GM21390 (cell line): ENCODE results near the gene ZNF407.

Experiments used
- ATAC-seq: cut with Tn5 transposase; IDR thresholded peaks from one replicate; pipeline ENCODE4 v1.9.1; 2021; ENCODE audit not compliant: unreplicated experiment

ZNF407 gene

GRCh38 chr18:74579496-74580065 is 18.1 kb upstream of the ZNF407 start:
- ATAC-seq = no peak

DNA sequence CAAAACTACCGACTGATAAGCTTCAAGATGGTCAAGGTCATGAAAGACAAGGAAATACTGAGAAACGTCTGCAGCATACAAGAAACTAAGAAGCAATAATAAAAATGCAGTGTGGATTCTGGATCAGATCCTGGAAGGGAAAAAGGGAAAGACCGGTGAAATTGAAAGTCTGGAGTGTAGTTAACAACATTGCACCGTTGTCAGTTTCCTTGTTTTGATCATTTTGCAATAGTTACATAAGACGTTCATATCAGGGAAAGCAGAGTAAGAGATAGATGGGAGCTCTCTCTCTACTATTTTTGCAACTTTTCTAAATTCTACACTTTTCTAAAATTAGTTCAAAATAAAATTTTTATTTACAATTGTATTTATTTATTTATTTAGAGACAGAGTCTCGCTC is 15.0 kb upstream of the ZNF407 start:
- no peak for ATAC-seq

DNA sequence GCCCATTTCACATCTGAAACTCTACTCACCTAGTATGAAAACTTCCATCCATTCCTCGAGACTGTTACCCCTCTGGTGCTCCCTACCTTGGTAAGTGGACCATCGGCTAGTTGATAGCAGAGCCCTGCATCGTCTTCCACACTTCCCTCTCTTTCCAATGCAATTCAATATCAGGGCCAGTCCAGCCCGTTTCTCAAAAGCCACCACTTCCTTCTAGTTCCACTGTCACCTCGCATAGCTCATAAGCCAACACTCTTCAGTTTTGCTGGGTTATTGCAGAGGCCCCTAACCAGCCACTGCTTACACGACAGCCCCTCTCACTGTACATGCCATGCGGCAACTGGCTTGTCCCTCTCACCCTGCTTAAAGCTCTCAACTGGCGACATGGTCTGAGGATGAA is 10.2 kb upstream of the ZNF407 start:
- no peak for ATAC-seq

GRCh38 chr18:74589021-74589420 is 8.6 kb upstream of the ZNF407 start:
- no peak for ATAC-seq

DNA sequence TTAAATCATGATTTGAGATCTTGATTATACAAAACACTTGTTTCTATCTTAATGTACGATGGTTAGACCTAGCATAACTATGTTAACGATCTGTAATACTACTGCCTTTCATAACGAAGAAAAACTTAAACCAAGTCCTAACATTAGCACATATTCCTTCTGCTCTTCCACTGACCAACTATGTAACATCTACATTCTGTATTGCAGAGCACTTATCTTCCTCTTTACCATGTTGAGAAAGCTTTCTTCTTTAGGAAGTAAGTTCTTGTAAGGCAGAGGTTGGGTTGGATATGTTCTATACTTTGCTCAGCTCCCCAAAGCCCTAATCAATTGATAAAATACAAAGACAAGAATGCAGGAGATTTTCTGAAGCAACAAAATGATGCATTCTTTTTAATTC is 7.9 kb upstream of the ZNF407 start:
- no peak for ATAC-seq

- ATAC-seq = no peak
Observed at GRCh38 chr18:74590671-74591070, 7.0 kb upstream of the ZNF407 start.

- no peak for ATAC-seq
Observed at GRCh38 chr18:74595431-74595830, 2.2 kb upstream of the ZNF407 start.

DNA sequence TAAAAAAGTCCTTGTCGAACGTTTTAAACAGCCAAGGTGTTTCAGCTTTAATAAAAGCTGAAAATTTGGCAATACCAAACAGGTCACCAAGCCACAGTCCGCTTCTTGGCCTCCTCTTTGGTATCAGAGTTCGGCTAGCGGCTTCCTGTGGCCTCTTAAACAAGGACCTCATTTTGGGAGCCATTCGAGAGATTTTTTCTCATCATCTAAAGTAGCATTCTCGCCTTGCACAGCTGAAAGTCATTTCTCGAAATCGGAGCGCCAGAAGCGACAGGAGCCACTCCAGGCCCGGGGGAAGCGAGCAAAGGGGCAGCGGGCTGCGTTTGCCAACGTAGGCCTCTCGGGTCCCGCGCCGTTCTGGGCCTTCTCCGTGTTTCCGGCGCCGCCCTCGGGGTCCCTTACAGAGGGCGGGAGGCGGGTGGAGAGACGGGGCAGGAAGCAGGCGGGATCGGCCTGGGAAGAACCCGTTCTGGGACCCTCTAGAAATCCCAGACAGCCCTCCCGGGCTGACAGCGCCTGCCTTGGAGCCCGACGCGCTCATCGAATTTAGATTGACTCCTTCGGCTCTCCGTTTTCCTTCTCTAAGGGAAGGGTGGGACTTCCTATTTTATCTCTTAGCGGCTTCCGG is 522 bp upstream of the ZNF407 start:
- ATAC-seq = peak; percentile 37

- peak; percentile 58 for ATAC-seq
Observed at GRCh38 chr18:74598350-74599001, 806 bp downstream of the ZNF407 start.

DNA sequence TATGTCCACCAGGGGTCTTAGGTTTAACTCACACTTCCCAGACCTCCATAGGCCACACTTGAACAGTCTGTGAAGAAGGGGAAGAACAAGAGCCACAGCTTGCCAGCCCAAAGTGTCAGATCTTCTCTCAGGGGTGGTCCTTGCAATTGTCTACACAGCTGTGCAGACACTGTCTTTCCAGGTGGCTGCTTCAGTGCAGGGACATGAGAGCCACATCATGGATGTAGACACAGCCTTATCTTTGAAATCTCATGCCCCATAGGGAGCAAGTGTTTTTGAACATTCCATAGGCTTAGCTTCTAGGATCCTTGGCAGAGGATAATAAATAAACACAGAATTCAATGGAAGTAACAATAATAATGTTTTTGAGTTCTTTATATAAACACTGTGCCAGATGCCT is 6.7 kb downstream of the ZNF407 start:
- ATAC-seq = no peak

- no peak for ATAC-seq
Observed at GRCh38 chr18:74604774-74605173, 7.1 kb downstream of the ZNF407 start.

GRCh38 chr18:74608681-74609080 is 11.0 kb downstream of the ZNF407 start:
- no peak for ATAC-seq

DNA sequence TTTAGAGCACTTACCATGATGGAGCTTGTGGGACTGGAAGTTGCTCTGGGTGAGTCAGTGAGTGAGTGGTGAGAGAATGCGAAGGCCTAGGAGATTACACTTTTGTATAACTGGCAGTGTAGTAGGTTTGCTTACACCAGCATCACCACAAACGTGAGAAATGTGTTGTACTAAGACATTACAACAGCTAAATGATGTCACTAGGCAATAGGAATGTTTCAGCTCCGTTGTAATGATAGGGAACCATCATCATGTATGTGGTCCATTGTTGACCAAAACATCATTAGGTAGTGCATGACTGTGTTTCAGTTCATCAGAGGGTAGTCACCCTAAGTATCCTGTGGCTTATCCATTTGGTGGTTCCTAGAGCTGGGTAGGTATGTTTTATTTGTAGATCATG is 11.9 kb downstream of the ZNF407 start:
- ATAC-seq = no peak

- no peak for ATAC-seq
Observed at GRCh38 chr18:74610051-74610615, 12.5 kb downstream of the ZNF407 start.

DNA sequence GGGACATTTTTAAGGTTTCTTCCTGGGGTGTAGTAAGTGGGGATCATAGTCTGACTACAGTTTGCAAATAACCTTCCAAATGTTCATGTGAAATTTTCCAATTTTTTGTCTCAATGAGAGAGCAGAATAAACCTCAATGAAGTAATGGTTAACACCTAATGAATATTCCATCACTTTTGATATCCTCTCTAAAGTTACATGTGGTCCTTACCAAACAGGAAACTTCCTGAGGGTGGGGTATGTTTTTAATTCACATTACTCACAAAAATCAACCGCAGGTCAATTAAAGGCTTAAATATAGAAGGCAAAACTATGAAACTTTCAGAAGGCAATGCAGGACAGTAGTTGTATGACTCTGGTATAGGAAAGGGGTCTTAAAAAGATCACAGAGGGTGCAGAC is 13.2 kb downstream of the ZNF407 start:
- ATAC-seq = no peak

- ATAC-seq = no peak
Observed at GRCh38 chr18:74611765-74612164, 14.1 kb downstream of the ZNF407 start.

DNA sequence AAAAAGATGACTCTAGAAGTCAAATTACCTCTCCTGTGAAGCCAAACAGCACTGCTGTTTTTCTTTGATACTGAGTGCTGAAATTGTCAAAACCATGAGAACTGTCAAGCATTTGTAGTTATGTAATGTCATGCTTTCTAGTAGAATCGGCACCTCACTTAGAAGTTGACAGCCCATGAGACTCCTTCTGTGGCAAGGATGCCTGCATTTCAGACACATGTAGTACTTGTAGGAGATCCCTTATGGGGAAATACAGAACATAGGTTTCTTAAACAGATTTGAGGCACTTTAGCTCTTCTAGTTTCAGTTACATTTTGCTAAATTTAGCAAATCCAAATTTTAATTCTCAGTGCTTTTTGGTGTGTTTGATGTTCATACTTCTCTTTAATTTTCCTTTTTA is 15.7 kb downstream of the ZNF407 start:
- ATAC-seq = peak; percentile 72

- ATAC-seq = no peak
Observed at GRCh38 chr18:74616494-74616893, 18.8 kb downstream of the ZNF407 start.

GRCh38 chr18:74617486-74617885 is 19.8 kb downstream of the ZNF407 start:
- no peak for ATAC-seq

DNA sequence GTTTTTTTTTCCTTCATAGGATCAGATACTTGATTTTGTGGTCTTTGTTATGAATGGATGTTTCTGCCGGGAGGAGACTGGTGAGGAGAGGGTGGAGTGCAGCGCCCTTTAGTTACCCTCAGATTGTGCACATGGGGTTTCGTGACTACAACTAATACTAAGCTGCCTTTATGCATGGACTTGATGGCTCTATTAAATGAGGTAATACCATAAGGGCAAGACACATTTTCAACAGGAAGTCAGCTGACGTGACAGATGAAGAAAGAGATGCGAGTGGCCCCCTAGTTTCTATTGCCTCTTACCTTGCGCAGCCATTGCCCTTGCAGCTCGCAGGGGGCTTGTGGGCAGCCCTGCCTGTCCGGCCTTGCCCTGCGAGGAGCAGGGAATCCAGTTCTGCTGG is 24.4 kb downstream of the ZNF407 start:
- no peak for ATAC-seq

DNA sequence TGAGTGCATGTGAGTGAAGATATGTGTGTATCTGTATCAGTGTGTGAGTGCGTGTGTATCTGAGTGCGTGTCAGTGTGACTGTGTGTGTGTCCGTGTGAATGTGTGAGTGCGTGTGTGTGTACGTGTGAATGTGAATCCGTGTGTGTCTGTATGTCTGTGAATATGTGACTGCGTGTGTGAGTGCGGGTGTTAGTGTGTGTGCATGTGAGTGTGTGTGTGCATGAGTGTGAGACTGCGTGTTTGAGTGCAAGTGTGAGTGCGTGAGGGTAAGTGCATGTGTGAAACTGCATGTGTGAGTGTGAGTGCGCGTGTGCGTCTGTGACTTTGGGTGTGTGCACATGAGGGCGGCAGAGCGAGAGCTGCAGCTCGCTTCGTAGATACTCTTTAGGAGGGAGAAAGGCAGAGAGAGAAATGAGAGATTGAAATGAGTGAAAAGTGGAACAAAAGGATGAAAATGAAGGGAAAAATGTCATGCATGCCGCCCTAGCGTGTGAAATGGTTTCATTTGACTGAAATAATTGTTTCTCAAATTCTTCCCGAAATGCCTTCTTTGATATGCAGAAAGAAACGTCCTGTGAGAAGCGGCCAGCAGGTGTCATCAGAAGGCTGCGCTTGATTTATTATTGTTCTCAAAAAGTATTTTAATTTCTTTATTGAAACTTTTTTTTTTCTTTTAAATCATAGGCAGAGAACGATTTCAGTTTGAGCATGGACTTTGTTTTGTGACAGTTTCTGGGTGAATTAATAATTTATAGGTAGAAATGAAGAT is 25.6 kb downstream of the ZNF407 start:
- no peak for ATAC-seq

DNA sequence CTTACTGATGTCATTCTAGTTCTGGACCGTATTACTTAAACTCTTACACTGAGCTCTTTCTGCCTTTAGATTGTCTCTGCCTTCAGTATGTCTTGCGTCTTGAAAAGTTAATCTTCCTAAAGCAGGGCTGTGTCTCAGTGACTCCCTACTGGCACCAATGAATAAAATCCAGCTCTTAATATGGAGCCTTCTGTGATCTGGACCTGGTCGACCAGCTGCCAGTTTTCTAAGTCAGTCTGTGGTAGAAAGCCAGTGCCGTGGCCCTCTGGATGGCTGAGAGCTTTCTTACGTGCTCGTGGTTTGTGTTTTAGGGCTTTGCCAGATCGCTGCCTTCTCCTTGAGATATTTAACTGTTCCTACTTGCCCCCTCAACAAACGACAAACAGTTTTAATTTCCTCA is 26.8 kb downstream of the ZNF407 start:
- no peak for ATAC-seq
